Smooth muscle cell (in vitro differentiated cells): Measurements from ENCODE around the gene CACNA2D1. TPM values are rescaled to one million over a fixed set of nuclear protein-coding genes. Genes with fewer than 3 reads are reported as not detected.
A peak's percentile ranks its signal among the peaks of the same experiment; 100 is the strongest.

ENCODE experiments used
- DNase-seq: peaks from one replicate; lab custom pipeline; 2025; ENCODE audit not compliant: unreplicated experiment; lab: John Stamatoyannopoulos, UW
- H2AFZ ChIP-seq: fragments of 200-600 bp; sonication (generic); 2 replicates; pipeline ENCODE4 v1.6.0; 2016; ENCODE audit warnings: antibody characterized with exemption, low read depth, mild to moderate bottlenecking
- H3F3A ChIP-seq: fragments of 200-600 bp; sonication (generic); 2 replicates; pipeline ENCODE4 v1.6.0; 2017; ENCODE audit warnings: antibody characterized with exemption, low read depth
- H3K27ac ChIP-seq: fragments of 200-600 bp; sonication (generic); 2 replicates; pipeline ENCODE4 v1.5.1; 2016; ENCODE audit warnings: low read depth, mild to moderate bottlenecking
- H3K27me3 ChIP-seq: fragments of 200-600 bp; sonication (generic); 2 replicates; pipeline ENCODE4 v1.6.1; 2016; ENCODE audit warnings: low read depth, mild to moderate bottlenecking
- H3K36me3 ChIP-seq: fragments of 200-600 bp; sonication (generic); 2 replicates; pipeline ENCODE4 v1.5.1; 2016; ENCODE audit warnings: low read depth
- H3K4me1 ChIP-seq: fragments of 200-600 bp; sonication (generic); 2 replicates; pipeline ENCODE4 v1.5.1; 2016; ENCODE audit warnings: low read depth
- H3K4me2 ChIP-seq: fragments of 200-600 bp; sonication (generic); 2 replicates; pipeline ENCODE4 v1.6.0; 2016; ENCODE audit warnings: mild to moderate bottlenecking
- H3K4me3 ChIP-seq: fragments of 200-600 bp; sonication (generic); 2 replicates; pipeline ENCODE4 v1.5.1; 2016; ENCODE audit warnings: mild to moderate bottlenecking
- H3K79me2 ChIP-seq: fragments of 200-600 bp; sonication (generic); 2 replicates; pipeline ENCODE4 v1.6.0; 2016; ENCODE audit warnings: low read depth, mild to moderate bottlenecking
- H3K9ac ChIP-seq: fragments of 200-600 bp; sonication (generic); 2 replicates; pipeline ENCODE4 v1.6.0; 2016; ENCODE audit warnings: low read depth
- H3K9me3 ChIP-seq: fragments of 200-600 bp; sonication (generic); replicated peaks from 2 replicates; pipeline ENCODE4 v1.5.1; 2016; ENCODE audit warnings: low read depth
- H4K20me1 ChIP-seq: fragments of 200-600 bp; sonication (generic); 2 replicates; pipeline ENCODE4 v1.6.0; 2016; ENCODE audit warnings: low read depth
- CTCF ChIP-seq: fragments of 200-600 bp; sonication (generic); IDR thresholded peaks from 2 replicates; pipeline ENCODE4 v1.5.1; 2017; ENCODE audit warnings: borderline replicate concordance, mild to moderate bottlenecking, antibody characterized with exemption; ENCODE audit not compliant: insufficient read depth, poor library complexity, severe bottlenecking
- WGBS: methylation state at CpG from one replicate; pipeline ENCODE4 v1.1.7; 2016; ENCODE audit warnings: low lambda C conversion rate; 5-methylcytosine and 5-hydroxymethylcytosine counted together
- polyA plus RNA-seq: library from polyadenylated mRNA; unstranded; fragments of >200 nt; fragmentation: Nextera tagmentation; extraction: Ambion mirVana; gene quantifications from 2 replicates; pipeline ENCODE4 v1.2.1, GENCODE V29; 2016
- total RNA-seq: library from RNA; depleted of rRNA; stranded (reverse); fragments of >200 nt; gene quantifications from 2 replicates; pipeline ENCODE4 v1.2.3, GENCODE V29; 2014

The CACNA2D1 gene
- total and polyA plus RNA-seq, 2 experiments from 2014 or later, result 4.1 to 39.3 TPM

- Histone ChIP-seq H3F3A (no peaks in the 10 kb centered on the region), H3K36me3 (no peaks in the 10 kb centered on the region), H3K79me2 (no peaks in the 10 kb centered on the region), H4K20me1 (no peaks in the 10 kb centered on the region), H2AFZ (no peak overlapping the region), H3K9me3 (no peaks in the 10 kb centered on the region), H3K4me1 (no peaks in the 10 kb centered on the region), H3K4me3 (no peak overlapping the region), H3K4me2 (no peak overlapping the region), H3K27me3 (no peaks in the 10 kb centered on the region), H3K9ac (no peak overlapping the region), H3K27ac (no peak overlapping the region)
- no peak for DNase-seq
- WGBS, result 91% methylated on average over 1 of the region's 1 CpG
- TF ChIP-seq CTCF, result no peak
These were observed 404.0 kb downstream of the CACNA2D1 start for GRCh38 chr7:82039621-82040020.

- no peak overlapping the region for H3K4me2 ChIP-seq
- no peak for DNase-seq
These were observed 407.3 kb downstream of the CACNA2D1 start for GRCh38 chr7:82036146-82036886.

GRCh38 chr7:82035456-82035855 lies 408.1 kb downstream of the CACNA2D1 start:
- Histone ChIP-seq H3F3A (no peaks in the 10 kb centered on the region), H3K36me3 (no peaks in the 10 kb centered on the region), H2AFZ (no peak overlapping the region), H3K9me3 (no peaks in the 10 kb centered on the region), H3K4me3 (no peak overlapping the region), H3K79me2 (no peaks in the 10 kb centered on the region), H3K4me1 (no peaks in the 10 kb centered on the region), H3K27ac (no peak overlapping the region), H3K9ac (no peak overlapping the region), H4K20me1 (no peaks in the 10 kb centered on the region), H3K4me2 (no peak overlapping the region), H3K27me3 (no peaks in the 10 kb centered on the region)
- no peak for DNase-seq
- TF ChIP-seq CTCF, result no peak
- WGBS, result 93% methylated on average over 1 of the region's 1 CpG

More at GRCh38 chr7:82036146-82036886, 407.3 kb downstream of the CACNA2D1 start:
- H2AFZ ChIP-seq, result no peak overlapping the region
- no peak for TF ChIP-seq CTCF
- no peaks in the 10 kb centered on the region for H3K27me3 ChIP-seq
- no peaks in the 10 kb centered on the region for H3F3A ChIP-seq
- H3K9me3 ChIP-seq, result no peaks in the 10 kb centered on the region
- no peaks in the 10 kb centered on the region for H3K4me1 ChIP-seq
- H3K27ac ChIP-seq, result peak overlapping the region; percentile 63
- 81% methylated on average over 3 of the region's 3 CpGs for WGBS
- no peaks in the 10 kb centered on the region for H3K36me3 ChIP-seq
- no peak overlapping the region for H3K4me3 ChIP-seq
- H3K79me2 ChIP-seq, result no peaks in the 10 kb centered on the region
- H4K20me1 ChIP-seq, result no peaks in the 10 kb centered on the region
- H3K9ac ChIP-seq, result no peak overlapping the region

GRCh38 chr7:82032901-82033300 lies 410.7 kb downstream of the CACNA2D1 start:
- Histone ChIP-seq H3K4me1 (no peaks in the 10 kb centered on the region), H3K27me3 (no peaks in the 10 kb centered on the region), H3K27ac (no peak overlapping the region), H3K4me3 (no peak overlapping the region), H4K20me1 (no peaks in the 10 kb centered on the region), H3K9me3 (no peaks in the 10 kb centered on the region), H2AFZ (no peak overlapping the region), H3K4me2 (no peak overlapping the region), H3K79me2 (no peaks in the 10 kb centered on the region), H3K36me3 (no peaks in the 10 kb centered on the region), H3K9ac (no peak overlapping the region), H3F3A (no peaks in the 10 kb centered on the region)
- TF ChIP-seq CTCF, result no peak
- no peak for DNase-seq
- WGBS, result 85% methylated on average over 3 of the region's 3 CpGs
